Neural cell (in vitro differentiated cells): ENCODE results near the gene COL4A2.

Source experiments
- CTCF ChIP-seq: fragments of 450-650 bp; IDR thresholded peaks from 2 replicates; pipeline ENCODE4 v1.5.1; 2014; ENCODE audit warnings: antibody characterized with exemption, mild to moderate bottlenecking, moderate library complexity; ENCODE audit not compliant: poor library complexity, severe bottlenecking
- EP300 ChIP-seq: fragments of 450-650 bp; conservative IDR thresholded peaks from 2 replicates; pipeline ENCODE4 v1.6.1; 2014; ENCODE audit warnings: antibody characterized with exemption, mild to moderate bottlenecking, moderate library complexity; ENCODE audit not compliant: poor library complexity, severe bottlenecking
- MXI1 ChIP-seq: fragments of 450-650 bp; conservative IDR thresholded peaks from 2 replicates; pipeline ENCODE4 v1.6.1; 2014; ENCODE audit warnings: antibody characterized with exemption, mild to moderate bottlenecking; ENCODE audit not compliant: poor library complexity, severe bottlenecking

- no peak for TF ChIP-seq MXI1
- TF ChIP-seq CTCF, result no peak
- no peak for TF ChIP-seq EP300
Observed at GRCh38 chr13:110408286-110408685, 101.2 kb downstream of the COL4A2 start.
